ENCODE measurements around the gene C3orf20.
"Not testable (repeated sequence)": the region's sequence is repeated elsewhere in the genome, so short reads cannot be mapped to it uniquely, and the experiment has no call there.

The C3orf20 gene

GRCh38 chr3:14700891-14701290, 25.9 kb downstream of the C3orf20 start:
- ATAC-seq = no peak

- no peak for ATAC-seq
Observed at GRCh38 chr3:14701676-14702075, 26.7 kb downstream of the C3orf20 start.

GRCh38 chr3:14703128-14703750, 28.3 kb downstream of the C3orf20 start:
- ATAC-seq = no peak

GRCh38 chr3:14703791-14704190, 28.9 kb downstream of the C3orf20 start:
- ATAC-seq = no peak

GRCh38 chr3:14706096-14706495, 31.2 kb downstream of the C3orf20 start:
- no peak for ATAC-seq

- no peak for ATAC-seq
Observed at GRCh38 chr3:14716591-14716990, 41.6 kb downstream of the C3orf20 start.

GRCh38 chr3:14717307-14717706, 42.4 kb downstream of the C3orf20 start:
- ATAC-seq = no peak

- ATAC-seq = no peak
Observed at GRCh38 chr3:14718539-14718938, 43.6 kb downstream of the C3orf20 start.

- ATAC-seq = no peak
Observed at GRCh38 chr3:14719006-14719405, 44.1 kb downstream of the C3orf20 start.

GRCh38 chr3:14721126-14721864, 46.4 kb downstream of the C3orf20 start:
- no peak for ATAC-seq

GRCh38 chr3:14725013-14725412, 50.1 kb downstream of the C3orf20 start:
- no peak for ATAC-seq

GRCh38 chr3:14725564-14726440, 50.9 kb downstream of the C3orf20 start:
- no peak for ATAC-seq

- ATAC-seq = no peak
Observed at GRCh38 chr3:14726441-14726780, 51.5 kb downstream of the C3orf20 start.

- ATAC-seq = no peak
Observed at GRCh38 chr3:14728113-14728512, 53.2 kb downstream of the C3orf20 start.

- no peak for ATAC-seq
Observed at GRCh38 chr3:14730703-14731382, 55.9 kb downstream of the C3orf20 start.

GRCh38 chr3:14740983-14741382, 66.0 kb downstream of the C3orf20 start:
- ATAC-seq = no peak

- ATAC-seq = no peak
Observed at GRCh38 chr3:14741510-14741909, 66.6 kb downstream of the C3orf20 start.

GRCh38 chr3:14744556-14744955, 69.6 kb downstream of the C3orf20 start:
- no peak for ATAC-seq

- ATAC-seq = no peak
Observed at GRCh38 chr3:14750650-14751049, 75.7 kb downstream of the C3orf20 start.

GRCh38 chr3:14752979-14753378, 78.0 kb downstream of the C3orf20 start:
- not testable (repeated sequence) for ATAC-seq

GRCh38 chr3:14757153-14757700, 82.3 kb downstream of the C3orf20 start:
- ATAC-seq = no peak

- no peak for ATAC-seq
Observed at GRCh38 chr3:14758297-14758696, 83.4 kb downstream of the C3orf20 start.

- no peak for ATAC-seq
Observed at GRCh38 chr3:14758959-14759358, 84.0 kb downstream of the C3orf20 start.
